SH-SY5Y (cell line): ENCODE data around the gene SLC45A3.

ENCODE experiments used
- GATA2 ChIP-seq: IDR thresholded peaks from 2 replicates; pipeline ENCODE4 v1.6.1; 2011; ENCODE audit warnings: mild to moderate bottlenecking, low read depth, low read length
- GATA3 ChIP-seq: IDR thresholded peaks from 2 replicates; pipeline ENCODE4 v1.6.1; 2011; ENCODE audit warnings: low read depth, mild to moderate bottlenecking, low read length, moderate library complexity

GRCh38 chr1:205639567-205639966, 40.7 kb downstream of the SLC45A3 start:
- no peak for TF ChIP-seq GATA2
- TF ChIP-seq GATA3: no peak
